Activated naive CD4-positive, alpha-beta T cell treated with anti-CD3 and anti-CD28 coated beads for 36 hours (primary cell): ENCODE results near the gene TMOD4. TPM values are rescaled to one million over a fixed set of nuclear protein-coding genes. Genes with fewer than 3 reads are reported as not detected.

Source experiments
- CTCF ChIA-PET: fragments of 350-600 bp; sonication (Branson Sonifier 250); formaldehyde crosslinking; loops from one replicate; lab custom pipeline; 2021; ENCODE audit warnings: antibody characterized with exemption; lab: Charles Lee
- DNase-seq: peaks from one replicate; pipeline ENCODE4 v3.0.0-alpha.2; 2020
- H3K27ac Mint-ChIP-seq: one replicate; pipeline ENCODE4 v1.8.0; 2021; ENCODE audit warnings: mild to moderate bottlenecking, mixed read lengths
- H3K27me3 Mint-ChIP-seq: one replicate; pipeline ENCODE4 v1.8.0; 2021; ENCODE audit warnings: low read depth, mixed read lengths
- H3K36me3 Mint-ChIP-seq: one replicate; pipeline ENCODE4 v1.8.0; 2021; ENCODE audit warnings: low read depth, mixed read lengths
- H3K4me1 Mint-ChIP-seq: one replicate; pipeline ENCODE4 v1.8.0; 2021; ENCODE audit warnings: low read depth, mixed read lengths
- H3K4me3 Mint-ChIP-seq: one replicate; pipeline ENCODE4 v1.8.0; 2021; ENCODE audit warnings: mild to moderate bottlenecking, moderate library complexity, mixed read lengths
- H3K9me3 Mint-ChIP-seq: one replicate; pipeline ENCODE4 v1.8.0; 2021; ENCODE audit warnings: mixed read lengths
- intact Hi-C: fragments of 100-400 bp; cut with micrococcal nuclease; formaldehyde crosslinking; loops from one replicate; pipeline ENCODE4 v1.15.1; 2023
- total RNA-seq, 2 experiments: library from RNA; stranded (reverse); gene quantifications; one replicate each; pipeline ENCODE4 v1.2.3, GENCODE V29; 2021

TMOD4 gene
- total RNA-seq, 2 experiments from 2014 or later = 0.98 to 1.1 TPM

- H3K4me3 Mint-ChIP-seq = no peak overlapping the region
Measured at GRCh38 chr1:151134991-151135390, 40.8 kb downstream of the TMOD4 start.

GRCh38 chr1:151134396-151134795 lies 41.4 kb downstream of the TMOD4 start:
- no peaks in the 10 kb centered on the region for H3K27me3 Mint-ChIP-seq
- H3K4me3 Mint-ChIP-seq = no peak overlapping the region
- no peaks in the 10 kb centered on the region for H3K9me3 Mint-ChIP-seq
- no peak for DNase-seq
- CTCF ChIA-PET = interaction anchor here (1.2 to 1.3 kb wide), 2 partner anchors 19 to 32 kb away, joined by 3 to 4 read pairs; no protein-coding TSS in a partner anchor
- H3K4me1 Mint-ChIP-seq = peaks cover 8% of the 10 kb centered on the region
- no peak overlapping the region for H3K27ac Mint-ChIP-seq
- no peaks in the 10 kb centered on the region for H3K36me3 Mint-ChIP-seq
- intact Hi-C loops = no loop called here

More at GRCh38 chr1:151134991-151135390, 40.8 kb downstream of the TMOD4 start:
- intact Hi-C loops = no loop called here
- CTCF ChIA-PET = interaction anchor here (1.3 kb wide), 1 partner anchor 19 kb away, joined by 3 read pairs; no protein-coding TSS in a partner anchor
- Mint-ChIP-seq H3K4me1 (peaks cover 8% of the 10 kb centered on the region), H3K9me3 (no peaks in the 10 kb centered on the region), H3K36me3 (no peaks in the 10 kb centered on the region), H3K27me3 (no peaks in the 10 kb centered on the region), H3K27ac (no peak overlapping the region)
- no peak for DNase-seq

- CTCF ChIA-PET = interaction anchor here (1.2 kb wide), 1 partner anchor 31 kb away, joined by 4 read pairs; no protein-coding TSS in a partner anchor
- intact Hi-C loops = no loop called here
- Mint-ChIP-seq H3K4me1 (peaks cover 8% of the 10 kb centered on the region), H3K36me3 (no peaks in the 10 kb centered on the region), H3K9me3 (no peaks in the 10 kb centered on the region), H3K27me3 (no peaks in the 10 kb centered on the region), H3K4me3 (no peak overlapping the region), H3K27ac (no peak overlapping the region)
- no peak for DNase-seq
Measured at GRCh38 chr1:151133018-151133806, 42.6 kb downstream of the TMOD4 start.

GRCh38 chr1:151132335-151133017 lies 43.3 kb downstream of the TMOD4 start:
- DNase-seq = no peak
- CTCF ChIA-PET = interaction anchor here (1.6 to 1.9 kb wide), 2 partner anchors 25 to 33 kb away, joined by 8 to 11 read pairs; partner anchors contain the start of gene TNFAIP8L2
- intact Hi-C loops = no loop called here
- no peak overlapping the region for H3K27ac Mint-ChIP-seq
- no peaks in the 10 kb centered on the region for H3K27me3 Mint-ChIP-seq
- H3K4me1 Mint-ChIP-seq = peaks cover 8% of the 10 kb centered on the region
- peak overlapping the region; percentile 75 for H3K4me3 Mint-ChIP-seq
- H3K9me3 Mint-ChIP-seq = no peaks in the 10 kb centered on the region
- no peaks in the 10 kb centered on the region for H3K36me3 Mint-ChIP-seq

GRCh38 chr1:151131701-151132334 lies 44.0 kb downstream of the TMOD4 start:
- no peak for DNase-seq
- peak overlapping the region; percentile 70 for H3K27ac Mint-ChIP-seq
- CTCF ChIA-PET = interaction anchor here (0.7 to 1.9 kb wide), 9 partner anchors 16 to 125 kb away, joined by 3 to 11 read pairs (median 3); partner anchors contain the start of genes MINDY1 and TNFAIP8L2

GRCh38 chr1:151130987-151131586 lies 44.7 kb downstream of the TMOD4 start:
- Mint-ChIP-seq H3K9me3 (no peaks in the 10 kb centered on the region), H3K27me3 (no peaks in the 10 kb centered on the region), H3K27ac (peak overlapping the region; percentile 70), H3K4me1 (peaks cover 8% of the 10 kb centered on the region), H3K36me3 (no peaks in the 10 kb centered on the region), H3K4me3 (peak overlapping the region; percentile 75)
- DNase-seq = peak; percentile 93
- CTCF ChIA-PET = interaction anchor here (0.6 to 1.9 kb wide), 10 partner anchors 17 to 209 kb away, joined by 3 to 11 read pairs (median 3); partner anchors contain the start of genes MINDY1 and TNFAIP8L2
- intact Hi-C loops = loop anchor here (1.0 kb wide), 2 partner anchors 25 to 61 kb away; partner anchors contain the start of genes GABPB2 and TNFAIP8L2

More at GRCh38 chr1:151131701-151132334, 44.0 kb downstream of the TMOD4 start:
- intact Hi-C loops = loop anchor here (1.0 kb wide), 2 partner anchors 24 to 62 kb away; partner anchors contain the start of genes GABPB2 and TNFAIP8L2
- Mint-ChIP-seq H3K36me3 (no peaks in the 10 kb centered on the region), H3K4me3 (peak overlapping the region; percentile 75), H3K4me1 (peaks cover 8% of the 10 kb centered on the region), H3K27me3 (no peaks in the 10 kb centered on the region), H3K9me3 (no peaks in the 10 kb centered on the region)

GRCh38 chr1:151128800-151129199 lies 47.0 kb downstream of the TMOD4 start:
- Mint-ChIP-seq H3K4me1 (peaks cover 8% of the 10 kb centered on the region), H3K4me3 (no peak overlapping the region), H3K27ac (no peak overlapping the region), H3K36me3 (no peaks in the 10 kb centered on the region), H3K27me3 (no peaks in the 10 kb centered on the region), H3K9me3 (no peaks in the 10 kb centered on the region)
- DNase-seq = no peak
- intact Hi-C loops = no loop called here
- CTCF ChIA-PET = interaction anchor here (1.1 kb wide), 1 partner anchor 9 kb away, joined by 4 read pairs; no protein-coding TSS in a partner anchor

GRCh38 chr1:151124763-151125403 lies 50.9 kb downstream of the TMOD4 start:
- Mint-ChIP-seq H3K36me3 (peaks cover 3% of the 10 kb centered on the region), H3K27ac (no peak overlapping the region), H3K4me3 (no peak overlapping the region), H3K9me3 (no peaks in the 10 kb centered on the region), H3K4me1 (no peaks in the 10 kb centered on the region), H3K27me3 (no peaks in the 10 kb centered on the region)
- no peak for DNase-seq
- intact Hi-C loops = no loop called here
- CTCF ChIA-PET = interaction anchor here (0.6 to 0.7 kb wide), 4 partner anchors 25 to 144 kb away, joined by 3 to 4 read pairs (median 3); no protein-coding TSS in a partner anchor

Other genes starting within 250 kb of the TMOD4 start
- 10 to 100 TPM; 40.4 to 44.7 TPM for gene SETDB1, start 249.6 kb downstream of the TMOD4 start, total RNA-seq
- 100 to 1,000 TPM; 130 to 135 TPM for gene CERS2, start 201.1 kb downstream of the TMOD4 start, total RNA-seq
- not detected for gene ANXA9, start 193.7 kb downstream of the TMOD4 start, total RNA-seq
- 10 to 100 TPM; 14.6 to 15.1 TPM for gene MINDY1, start 169.1 kb downstream of the TMOD4 start, total RNA-seq
- gene PRUNE1, start 167.5 kb downstream of the TMOD4 start, total RNA-seq = 10 to 100 TPM; 13.3 to 15.9 TPM
- 1 to 10 TPM; 1.1 to 1.3 TPM for gene BNIPL, start 139.4 kb downstream of the TMOD4 start, total RNA-seq
- gene C1orf56, start 128.2 kb downstream of the TMOD4 start, total RNA-seq = under 1 TPM; 0.49 to 0.57 TPM
- 10 to 100 TPM; 98.1 to 99.0 TPM for gene CDC42SE1, start 116.4 kb downstream of the TMOD4 start, total RNA-seq
- 1 to 10 TPM; 3.3 to 3.6 TPM for gene MLLT11, start 115.6 kb downstream of the TMOD4 start, total RNA-seq
- gene GABPB2, start 105.2 kb downstream of the TMOD4 start, total RNA-seq = 10 to 100 TPM; 16.1 to 16.2 TPM
- gene SEMA6C, start 29.4 kb downstream of the TMOD4 start, total RNA-seq = 1 to 10 TPM; 1.5 to 1.6 TPM
- gene TNFAIP8L2, start 19.3 kb downstream of the TMOD4 start, total RNA-seq = 10 to 100 TPM in 1 of 2 experiments, 1 to 10 TPM in 1; 9.6 to 10.5 TPM
- 1 to 10 TPM; 4.5 to 4.8 TPM for gene LYSMD1, start 10.1 kb downstream of the TMOD4 start, total RNA-seq
- gene SCNM1, start 9.8 kb downstream of the TMOD4 start, total RNA-seq = 10 to 100 TPM; 60.5 to 64.2 TPM
- 10 to 100 TPM; 49.8 to 56.9 TPM for gene VPS72, start 14.2 kb upstream of the TMOD4 start, total RNA-seq
- 10 to 100 TPM; 72.6 to 82.5 TPM for gene PIP5K1A, start 22.6 kb upstream of the TMOD4 start, total RNA-seq
- gene PSMD4, start 78.8 kb upstream of the TMOD4 start, total RNA-seq = 100 to 1,000 TPM; 167 to 192 TPM
- 10 to 100 TPM; 20.9 to 22.0 TPM for gene ZNF687, start 106.3 kb upstream of the TMOD4 start, total RNA-seq
- gene PI4KB, start 151.4 kb upstream of the TMOD4 start, total RNA-seq = 10 to 100 TPM; 64.1 to 69.2 TPM
- 10 to 100 TPM; 62.3 to 63.4 TPM for gene RFX5, start 171.3 kb upstream of the TMOD4 start, total RNA-seq
- not detected for gene SELENBP1, start 196.7 kb upstream of the TMOD4 start, total RNA-seq
- 100 to 1,000 TPM; 394 to 398 TPM for gene PSMB4, start 223.6 kb upstream of the TMOD4 start, total RNA-seq